ENCODE data around the gene RINT1.

DNA sequence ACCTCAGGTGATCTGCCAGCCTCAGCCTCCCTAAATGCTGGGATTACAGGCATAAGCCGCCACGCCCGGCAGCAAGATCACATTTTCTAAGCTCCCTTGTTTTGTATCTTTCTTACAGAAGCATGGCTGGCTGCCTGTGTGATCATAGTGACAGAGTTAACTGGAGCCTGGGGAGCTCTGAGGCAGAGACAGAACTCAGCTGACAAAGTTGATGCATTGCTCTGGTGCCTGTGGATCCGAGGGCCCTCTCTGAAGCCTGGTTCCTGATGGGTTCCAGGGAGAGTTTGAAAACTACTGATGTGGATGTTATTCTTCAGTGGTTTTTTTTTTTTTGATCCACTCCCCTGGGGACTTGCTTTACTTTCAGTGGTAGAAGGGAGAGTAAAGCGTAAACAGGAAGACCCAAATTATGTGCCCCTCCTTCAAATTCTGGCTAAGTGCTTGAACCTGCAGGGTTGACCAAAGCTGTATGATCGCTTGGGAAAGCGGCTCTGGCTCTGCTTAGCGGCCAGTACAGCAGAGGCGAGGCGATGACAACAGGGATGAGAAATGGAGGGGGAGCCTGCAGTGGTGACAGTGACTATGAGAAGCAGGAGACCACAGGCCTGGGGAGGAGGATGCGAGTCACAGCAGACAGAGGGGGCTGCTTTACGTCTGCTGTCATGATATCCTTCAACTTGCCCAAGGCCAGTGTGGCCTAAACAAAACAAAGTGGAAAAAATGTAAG, 56.1 kb downstream of the RINT1 start:
- TF ChIP-seq, protein P1, sequence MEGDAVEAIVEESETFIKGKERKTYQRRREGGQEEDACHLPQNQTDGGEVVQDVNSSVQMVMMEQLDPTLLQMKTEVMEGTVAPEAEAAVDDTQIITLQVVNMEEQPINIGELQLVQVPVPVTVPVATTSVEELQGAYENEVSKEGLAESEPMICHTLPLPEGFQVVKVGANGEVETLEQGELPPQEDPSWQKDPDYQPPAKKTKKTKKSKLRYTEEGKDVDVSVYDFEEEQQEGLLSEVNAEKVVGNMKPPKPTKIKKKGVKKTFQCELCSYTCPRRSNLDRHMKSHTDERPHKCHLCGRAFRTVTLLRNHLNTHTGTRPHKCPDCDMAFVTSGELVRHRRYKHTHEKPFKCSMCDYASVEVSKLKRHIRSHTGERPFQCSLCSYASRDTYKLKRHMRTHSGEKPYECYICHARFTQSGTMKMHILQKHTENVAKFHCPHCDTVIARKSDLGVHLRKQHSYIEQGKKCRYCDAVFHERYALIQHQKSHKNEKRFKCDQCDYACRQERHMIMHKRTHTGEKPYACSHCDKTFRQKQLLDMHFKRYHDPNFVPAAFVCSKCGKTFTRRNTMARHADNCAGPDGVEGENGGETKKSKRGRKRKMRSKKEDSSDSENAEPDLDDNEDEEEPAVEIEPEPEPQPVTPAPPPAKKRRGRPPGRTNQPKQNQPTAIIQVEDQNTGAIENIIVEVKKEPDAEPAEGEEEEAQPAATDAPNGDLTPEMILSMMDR (IDR thresholded peaks at IDR 0.05; ENCODE audit: insufficient read depth, low read depth, low read length) = no peak
- TF ChIP-seq EZH2 (IDR thresholded peaks at IDR 0.05; ENCODE audit: insufficient read depth, low read length) = no peak
